Measurements from ENCODE around the gene POLR2L. TPM values are rescaled to one million over a fixed set of nuclear protein-coding genes. Genes with fewer than 3 reads are reported as not detected.

Gene POLR2L
- total RNA-seq, 1 donor from 2014 or later, result 106 TPM

DNA sequence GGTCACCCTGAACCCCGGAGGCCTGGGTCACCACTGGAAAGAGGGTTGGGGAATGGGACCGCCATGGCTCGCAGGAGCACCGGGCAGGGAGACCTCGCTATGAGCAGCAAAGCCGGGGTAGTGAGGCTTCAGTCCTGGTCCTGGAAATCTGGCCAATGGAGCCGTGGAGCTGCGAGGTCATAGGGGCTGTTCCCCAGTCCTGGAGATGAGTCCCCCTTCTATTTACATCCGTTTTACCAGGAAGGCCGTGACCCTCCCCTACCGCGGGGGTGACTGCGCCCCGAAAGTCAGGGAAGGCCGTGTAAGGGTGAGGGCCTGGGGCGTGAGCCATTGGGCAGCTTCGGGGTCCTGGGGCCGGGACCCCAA is 37.7 kb downstream of the POLR2L start:
- no peak for DNase-seq (ENCODE audit: extremely low spot score, unreplicated experiment)
- Mint-ChIP-seq H3K9me3 (no peaks in the 10 kb centered on the region), H3K4me3 (peak overlapping the region; percentile 85), H3K36me3 (no peaks in the 10 kb centered on the region), H3K27ac (no peak overlapping the region), H3K27me3 (no peaks in the 10 kb centered on the region), H3K4me1 (ENCODE audit: unreplicated experiment) (no peaks in the 10 kb centered on the region)
- TF ChIP-seq, protein P1, sequence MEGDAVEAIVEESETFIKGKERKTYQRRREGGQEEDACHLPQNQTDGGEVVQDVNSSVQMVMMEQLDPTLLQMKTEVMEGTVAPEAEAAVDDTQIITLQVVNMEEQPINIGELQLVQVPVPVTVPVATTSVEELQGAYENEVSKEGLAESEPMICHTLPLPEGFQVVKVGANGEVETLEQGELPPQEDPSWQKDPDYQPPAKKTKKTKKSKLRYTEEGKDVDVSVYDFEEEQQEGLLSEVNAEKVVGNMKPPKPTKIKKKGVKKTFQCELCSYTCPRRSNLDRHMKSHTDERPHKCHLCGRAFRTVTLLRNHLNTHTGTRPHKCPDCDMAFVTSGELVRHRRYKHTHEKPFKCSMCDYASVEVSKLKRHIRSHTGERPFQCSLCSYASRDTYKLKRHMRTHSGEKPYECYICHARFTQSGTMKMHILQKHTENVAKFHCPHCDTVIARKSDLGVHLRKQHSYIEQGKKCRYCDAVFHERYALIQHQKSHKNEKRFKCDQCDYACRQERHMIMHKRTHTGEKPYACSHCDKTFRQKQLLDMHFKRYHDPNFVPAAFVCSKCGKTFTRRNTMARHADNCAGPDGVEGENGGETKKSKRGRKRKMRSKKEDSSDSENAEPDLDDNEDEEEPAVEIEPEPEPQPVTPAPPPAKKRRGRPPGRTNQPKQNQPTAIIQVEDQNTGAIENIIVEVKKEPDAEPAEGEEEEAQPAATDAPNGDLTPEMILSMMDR (conservative IDR thresholded peaks at IDR 0.05), result no peak

DNA sequence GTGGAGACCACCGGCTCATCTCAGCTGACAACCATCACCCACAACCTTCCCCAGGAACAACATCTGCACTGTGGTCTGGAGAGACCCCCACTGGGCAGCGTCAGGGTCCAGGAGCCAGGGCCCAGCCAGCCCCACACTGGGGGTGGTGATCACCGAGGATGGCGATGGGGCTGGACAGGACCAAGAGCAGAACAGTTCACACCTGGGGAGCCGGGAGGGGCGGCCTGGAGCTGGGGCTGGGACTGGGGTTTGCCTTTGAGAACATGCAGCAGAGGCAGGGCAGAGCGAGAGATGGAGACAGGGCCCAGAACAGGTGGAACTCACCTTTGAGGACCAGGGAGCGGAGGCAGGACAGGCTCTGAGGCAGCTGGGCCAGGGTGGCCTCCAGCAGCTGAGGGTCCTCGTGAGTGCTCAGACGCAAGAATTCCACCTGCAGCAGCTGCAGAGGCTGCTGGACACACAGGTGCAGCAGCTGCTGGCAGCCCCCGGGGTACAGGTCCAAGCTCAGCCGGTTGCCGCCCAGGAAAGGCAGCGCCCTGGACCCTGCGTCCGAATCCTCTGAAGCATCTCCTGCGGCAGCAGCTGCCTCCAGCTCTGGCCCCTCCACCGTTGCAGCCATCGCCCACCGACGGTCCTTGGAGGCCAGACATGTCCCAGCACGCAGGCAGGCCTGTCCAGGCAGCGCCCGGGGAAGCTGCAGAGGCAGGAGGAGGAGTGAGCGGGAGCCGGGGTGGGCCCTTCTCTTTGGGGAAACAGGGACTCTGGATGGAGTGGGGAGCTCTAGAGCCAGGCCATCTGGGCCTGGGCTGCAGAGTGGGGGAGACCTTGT is 38.3 kb downstream of the POLR2L start:
- Mint-ChIP-seq H3K27ac (no peak overlapping the region), H3K36me3 (no peaks in the 10 kb centered on the region), H3K4me3 (peak overlapping the region; percentile 85), H3K27me3 (no peaks in the 10 kb centered on the region), H3K4me1 (ENCODE audit: unreplicated experiment) (no peaks in the 10 kb centered on the region), H3K9me3 (no peaks in the 10 kb centered on the region)
- no peak for DNase-seq (ENCODE audit: extremely low spot score, unreplicated experiment)
- TF ChIP-seq, protein P1 (conservative IDR thresholded peaks at IDR 0.05), result no peak

DNA sequence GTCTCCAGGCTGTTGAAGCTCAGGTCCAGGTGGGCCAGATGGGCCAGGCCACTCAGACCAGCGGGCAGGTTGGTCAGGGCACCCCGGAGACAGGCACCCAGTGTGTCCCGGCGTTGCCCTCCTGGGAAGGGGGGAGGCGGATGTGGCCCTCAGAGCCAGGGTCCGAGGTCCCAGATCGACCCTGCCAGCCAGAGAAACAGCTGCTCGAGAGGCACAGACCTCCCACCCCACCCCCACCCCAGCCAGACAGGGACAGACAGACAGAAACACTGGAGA is 38.9 kb downstream of the POLR2L start:
- no peak for DNase-seq (ENCODE audit: extremely low spot score, unreplicated experiment)
- peak overlapping the region; percentile 52 for H3K4me3 Mint-ChIP-seq
- H3K27me3 Mint-ChIP-seq, result no peaks in the 10 kb centered on the region
- no peaks in the 10 kb centered on the region for H3K4me1 Mint-ChIP-seq (ENCODE audit: unreplicated experiment)
- H3K27ac Mint-ChIP-seq, result no peak overlapping the region
- no peaks in the 10 kb centered on the region for H3K36me3 Mint-ChIP-seq
- TF ChIP-seq, protein P1 (conservative IDR thresholded peaks at IDR 0.05), result no peak
- H3K9me3 Mint-ChIP-seq, result no peaks in the 10 kb centered on the region

DNA sequence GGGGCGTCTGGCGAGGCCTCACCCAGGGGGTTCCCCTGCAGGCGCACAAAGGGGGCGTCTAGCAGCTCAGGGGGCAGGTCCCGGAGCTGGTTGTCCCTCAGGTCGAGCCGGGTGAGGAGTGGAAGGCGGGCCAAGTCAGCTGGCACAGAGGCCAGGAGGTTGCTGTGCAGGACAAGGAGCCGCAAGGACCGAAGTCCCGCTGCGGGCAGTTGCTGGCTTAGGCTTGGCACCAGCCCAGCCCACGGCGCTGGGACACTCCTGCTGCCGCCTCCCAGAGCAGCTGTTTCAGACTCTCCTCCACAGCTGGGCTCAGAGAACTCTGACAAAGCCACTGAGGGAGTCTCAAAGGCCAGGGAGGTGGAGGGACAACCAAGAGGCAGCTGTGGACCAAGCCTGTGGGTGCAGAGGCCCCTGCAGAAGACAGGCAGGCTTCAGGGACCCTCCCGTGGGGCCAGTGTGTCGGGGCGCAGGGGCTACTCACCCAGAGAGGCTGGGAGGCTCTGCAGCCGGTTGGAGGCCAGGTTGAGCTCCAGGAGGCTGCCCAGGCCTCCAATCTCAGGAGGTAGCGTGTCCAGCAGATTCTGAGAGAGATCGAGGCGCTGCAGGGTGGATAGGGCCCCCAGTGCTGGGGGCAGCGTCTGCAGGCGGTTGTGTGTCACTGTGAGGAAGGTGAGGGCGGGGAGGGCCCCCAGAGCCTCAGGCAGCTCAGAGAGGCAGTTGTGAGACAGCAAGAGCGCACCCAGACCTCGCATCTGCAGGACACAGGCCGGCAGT is 39.4 kb downstream of the POLR2L start:
- H3K4me3 Mint-ChIP-seq, result peak overlapping the region; percentile 52
- no peaks in the 10 kb centered on the region for H3K4me1 Mint-ChIP-seq (ENCODE audit: unreplicated experiment)
- no peak for DNase-seq (ENCODE audit: extremely low spot score, unreplicated experiment)
- no peaks in the 10 kb centered on the region for H3K36me3 Mint-ChIP-seq
- TF ChIP-seq, protein P1 (conservative IDR thresholded peaks at IDR 0.05), result no peak
- no peaks in the 10 kb centered on the region for H3K9me3 Mint-ChIP-seq
- H3K27ac Mint-ChIP-seq, result no peak overlapping the region
- no peaks in the 10 kb centered on the region for H3K27me3 Mint-ChIP-seq

DNA sequence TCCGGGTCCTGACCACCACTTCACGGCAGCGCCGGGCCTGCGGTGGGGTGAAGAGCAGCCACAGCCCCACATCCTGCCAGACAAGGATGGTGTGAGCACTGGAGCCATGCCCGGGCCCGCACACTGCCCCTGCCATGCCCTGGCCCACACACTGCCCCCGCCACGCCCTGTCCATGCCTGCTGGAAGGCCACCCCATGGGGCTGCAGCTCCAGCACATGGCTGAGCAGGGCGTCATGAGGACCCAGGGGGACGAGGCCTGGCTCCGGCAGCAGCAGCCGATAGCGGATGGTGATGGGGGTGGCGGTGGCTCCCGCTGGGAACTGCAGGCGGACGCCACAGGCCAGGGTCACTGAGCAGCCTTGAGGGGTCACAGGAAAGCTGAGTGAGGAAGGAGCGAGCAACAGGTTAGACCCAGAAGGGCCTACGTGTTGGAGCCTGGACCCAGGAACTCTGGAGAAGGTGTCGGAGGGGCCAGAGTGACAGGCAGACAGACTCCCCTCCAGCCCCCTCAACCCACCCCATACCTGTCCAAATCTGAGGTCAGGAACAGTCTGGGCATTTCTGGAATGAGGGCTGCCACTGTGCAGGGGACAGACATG is 40.2 kb downstream of the POLR2L start:
- H3K4me3 Mint-ChIP-seq, result no peak overlapping the region
- H3K36me3 Mint-ChIP-seq, result no peaks in the 10 kb centered on the region
- no peak for DNase-seq (ENCODE audit: extremely low spot score, unreplicated experiment)
- no peaks in the 10 kb centered on the region for H3K27me3 Mint-ChIP-seq
- TF ChIP-seq, protein P1 (conservative IDR thresholded peaks at IDR 0.05), result no peak
- no peak overlapping the region for H3K27ac Mint-ChIP-seq
- no peaks in the 10 kb centered on the region for H3K9me3 Mint-ChIP-seq
- H3K4me1 Mint-ChIP-seq (ENCODE audit: unreplicated experiment), result no peaks in the 10 kb centered on the region

All from type B pancreatic cell (in vitro differentiated cells).